ENCODE measurements around the gene SMARCA5. TPM values are rescaled to one million over a fixed set of nuclear protein-coding genes. Genes with fewer than 3 reads are reported as not detected.

Gene SMARCA5
- total and polyA plus RNA-seq, 4 donors = 6.8 to 34.7 (median 12.6) TPM

- H3K36me3 ChIP-seq (ENCODE audit: control insufficient read depth in 4 of 4, insufficient read depth in 3 of 4, low read depth in 1 of 4, low read length in 3 of 4) = no peaks in the 10 kb centered on the region
- H3K9ac ChIP-seq (ENCODE audit: low read depth in 1 of 2, low read length in 2 of 2) = no peak overlapping the region
- DNase-seq (ENCODE audit: low spot score) = no peak
- H3K4me1 ChIP-seq (ENCODE audit: control insufficient read depth in 4 of 4, insufficient read depth in 4 of 4, low read length in 3 of 4) = no peaks in the 10 kb centered on the region
- H3K4me3 ChIP-seq (ENCODE audit: low read depth in 1 of 3, low read length in 3 of 3) = no peak overlapping the region
- 85% methylated on average over 1 of the region's 1 CpG for WGBS
- H3K27ac ChIP-seq (ENCODE audit: low read depth in 1 of 2, low read length in 2 of 2) = no peak overlapping the region
- H3K27me3 ChIP-seq (ENCODE audit: control insufficient read depth in 4 of 4, insufficient read depth in 4 of 4, low read length in 3 of 4) = no peaks in the 10 kb centered on the region
- no peak for TF ChIP-seq ATF3 (IDR thresholded peaks at IDR 0.05)
- TF ChIP-seq CTCF (IDR thresholded peaks at IDR 0.05; ENCODE audit: low read depth, low read length, missing input control) = no peak
- no peaks in the 10 kb centered on the region for H3K9me3 ChIP-seq (ENCODE audit: control insufficient read depth in 4 of 4, low read length in 3 of 4)
These were observed 11.3 kb upstream of the SMARCA5 start for GRCh38 chr4:143502231-143502630.

- WGBS = 96% methylated on average over 1 of the region's 1 CpG
- no peak overlapping the region for H3K27ac ChIP-seq (ENCODE audit: low read depth in 1 of 2, low read length in 2 of 2)
- TF ChIP-seq FOXA1 (IDR thresholded peaks at IDR 0.05) (no peak), HNF4A (conservative IDR thresholded peaks at IDR 0.05) (no peak), ZBTB33 (IDR thresholded peaks at IDR 0.05) (no peak), MAX (IDR thresholded peaks at IDR 0.05) (no peak)
- H3K9me3 ChIP-seq (ENCODE audit: control insufficient read depth in 4 of 4, low read length in 3 of 4) = no peaks in the 10 kb centered on the region
- H3K36me3 ChIP-seq (ENCODE audit: control insufficient read depth in 4 of 4, insufficient read depth in 3 of 4, low read depth in 1 of 4, low read length in 3 of 4) = no peaks in the 10 kb centered on the region
- no peak for DNase-seq (ENCODE audit: low spot score)
- H3K9ac ChIP-seq (ENCODE audit: low read depth in 1 of 2, low read length in 2 of 2) = no peak overlapping the region
- no peak overlapping the region for H3K4me3 ChIP-seq (ENCODE audit: low read depth in 1 of 3, low read length in 3 of 3)
- H3K27me3 ChIP-seq (ENCODE audit: control insufficient read depth in 4 of 4, insufficient read depth in 4 of 4, low read length in 3 of 4) = no peaks in the 10 kb centered on the region
- H3K4me1 ChIP-seq (ENCODE audit: control insufficient read depth in 4 of 4, insufficient read depth in 4 of 4, low read length in 3 of 4) = peaks cover 0 to 2% (median 0%) of the 10 kb centered on the region in 4 donors
These were observed 7.5 kb upstream of the SMARCA5 start for GRCh38 chr4:143506031-143506430.

GRCh38 chr4:143511906-143512305, 1.6 kb upstream of the SMARCA5 start:
- H3K27ac ChIP-seq (ENCODE audit: low read depth in 1 of 2, low read length in 2 of 2) = no peak overlapping the region
- H3K9ac ChIP-seq (ENCODE audit: low read depth in 1 of 2, low read length in 2 of 2) = no peak overlapping the region
- H3K4me1 ChIP-seq (ENCODE audit: control insufficient read depth in 4 of 4, insufficient read depth in 4 of 4, low read length in 3 of 4) = peaks cover 3 to 31% (median 11%) of the 10 kb centered on the region in 4 donors
- H3K4me3 ChIP-seq (ENCODE audit: low read depth in 1 of 3, low read length in 3 of 3) = no peak overlapping the region
- WGBS = 97% methylated on average over 7 of the region's 7 CpGs
- H3K27me3 ChIP-seq (ENCODE audit: control insufficient read depth in 4 of 4, insufficient read depth in 4 of 4, low read length in 3 of 4) = no peaks in the 10 kb centered on the region
- DNase-seq (ENCODE audit: low spot score) = no peak
- H3K36me3 ChIP-seq (ENCODE audit: control insufficient read depth in 4 of 4, insufficient read depth in 3 of 4, low read depth in 1 of 4, low read length in 3 of 4) = no peaks in the 10 kb centered on the region
- TF ChIP-seq MAX (IDR thresholded peaks at IDR 0.05) (no peak), HNF4A (conservative IDR thresholded peaks at IDR 0.05) (no peak), RXRA (IDR thresholded peaks at IDR 0.05) (no peak), GABPA (IDR thresholded peaks at IDR 0.05 in 1 of 2, conservative IDR thresholded peaks at IDR 0.05 in 1 of 2) (no peak), HNF4G (IDR thresholded peaks at IDR 0.05) (no peak), TAF1 (conservative IDR thresholded peaks at IDR 0.05) (no peak), ZBTB33 (IDR thresholded peaks at IDR 0.05) (no peak), EGR1 (IDR thresholded peaks at IDR 0.05; ENCODE audit: low read depth in 2 of 2) (no peak)
- H3K9me3 ChIP-seq (ENCODE audit: control insufficient read depth in 4 of 4, low read length in 3 of 4) = no peaks in the 10 kb centered on the region

Measured in liver (tissue), 9 donors.